Progenitor cell of endocrine pancreas (in vitro differentiated cells): ENCODE data around the gene TPX2. TPM values are rescaled to one million over a fixed set of nuclear protein-coding genes. Genes with fewer than 3 reads are reported as not detected.

Experiments
- DNase-seq: peaks from one replicate; pipeline ENCODE4 v3.0.0; 2021; ENCODE audit warnings: low spot score; ENCODE audit not compliant: unreplicated experiment
- H3K27ac Mint-ChIP-seq: 2 replicates; pipeline ENCODE4 v1.8.0; 2021; ENCODE audit warnings: mild to moderate bottlenecking, moderate library complexity, mixed read lengths
- H3K27me3 Mint-ChIP-seq: 2 replicates; pipeline ENCODE4 v1.8.0; 2021; ENCODE audit warnings: mixed read lengths
- H3K36me3 Mint-ChIP-seq: 2 replicates; pipeline ENCODE4 v1.8.0; 2022; ENCODE audit warnings: mixed read lengths; ENCODE audit not compliant: insufficient read depth
- H3K4me1 Mint-ChIP-seq: 2 replicates; pipeline ENCODE4 v1.8.0; 2021; ENCODE audit warnings: low read depth, mixed read lengths
- H3K4me3 Mint-ChIP-seq: 2 replicates; pipeline ENCODE4 v1.8.0; 2021; ENCODE audit warnings: low read depth, mild to moderate bottlenecking, moderate library complexity, mixed read lengths
- H3K9me3 Mint-ChIP-seq: 2 replicates; pipeline ENCODE4 v1.8.0; 2021; ENCODE audit warnings: low read depth, mixed read lengths
- total RNA-seq: library from RNA; stranded (reverse); gene quantifications from 2 replicates; pipeline ENCODE4 v1.2.1, GENCODE V29; 2021
- TF ChIP-seq, protein P1 (sequence below): fragments of 200-600 bp; sonication (generic); IDR thresholded peaks from one replicate; pipeline ENCODE4 v1.5.0; 2021; ENCODE audit warnings: antibody characterized with exemption, mild to moderate bottlenecking; ENCODE audit not compliant: unreplicated experiment

Gene TPX2
- total RNA-seq, 1 donor from 2014 or later = 77.0 TPM

DNA sequence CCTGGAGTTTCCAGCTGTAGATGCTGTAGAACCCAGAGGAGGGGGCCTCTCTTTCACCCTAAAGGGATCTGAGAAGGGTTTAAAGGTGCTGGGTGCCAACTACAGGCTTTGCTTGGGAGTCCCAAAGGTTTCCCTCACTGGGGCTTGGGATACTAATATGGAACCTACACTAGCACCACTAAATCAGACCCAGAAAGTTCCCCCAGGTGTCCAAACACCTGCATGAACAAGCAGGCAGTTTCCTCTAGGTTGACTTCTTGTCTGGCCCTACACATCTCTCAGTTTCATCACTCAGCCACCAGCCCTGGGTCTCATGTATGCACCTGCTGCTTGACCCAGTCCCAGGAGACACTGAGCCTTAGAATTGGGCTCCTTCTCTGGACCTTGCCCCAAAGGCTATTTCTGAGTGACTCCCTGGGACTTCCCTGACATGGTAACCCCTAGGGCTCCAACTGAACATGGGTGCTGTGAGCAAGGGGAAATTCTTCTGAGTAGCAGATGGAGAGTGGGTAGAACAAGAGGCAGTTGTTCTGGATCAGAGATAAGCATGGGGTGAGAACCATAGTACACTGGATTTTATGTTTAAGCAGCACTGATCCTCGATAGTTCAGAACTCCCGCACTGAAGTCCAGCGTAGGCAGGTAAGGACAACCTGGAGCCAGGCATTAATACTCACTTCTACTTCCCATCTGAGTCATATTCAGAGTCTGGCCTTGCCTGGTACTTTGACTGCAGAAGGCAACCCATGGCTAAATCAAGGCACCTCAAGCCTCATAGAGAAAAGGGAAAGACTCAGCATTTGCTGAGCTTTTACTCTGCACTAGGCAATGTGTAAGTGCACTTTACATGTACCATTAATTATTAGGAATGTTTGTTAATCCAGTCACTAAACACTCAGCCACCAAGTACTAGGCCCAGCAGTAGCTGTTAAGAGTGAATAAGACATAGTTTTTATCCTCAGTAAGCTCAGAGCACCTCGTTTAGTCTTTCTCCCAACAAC lies 33.2 kb upstream of the TPX2 start:
- H3K27me3 Mint-ChIP-seq = no peaks in the 10 kb centered on the region
- H3K4me1 Mint-ChIP-seq = peaks cover 55% of the 10 kb centered on the region
- no peak overlapping the region for H3K4me3 Mint-ChIP-seq
- no peak for DNase-seq
- H3K36me3 Mint-ChIP-seq = peaks cover 40% of the 10 kb centered on the region
- peak overlapping the region; percentile 100 for H3K27ac Mint-ChIP-seq
- H3K9me3 Mint-ChIP-seq = no peaks in the 10 kb centered on the region
- TF ChIP-seq, protein P1, sequence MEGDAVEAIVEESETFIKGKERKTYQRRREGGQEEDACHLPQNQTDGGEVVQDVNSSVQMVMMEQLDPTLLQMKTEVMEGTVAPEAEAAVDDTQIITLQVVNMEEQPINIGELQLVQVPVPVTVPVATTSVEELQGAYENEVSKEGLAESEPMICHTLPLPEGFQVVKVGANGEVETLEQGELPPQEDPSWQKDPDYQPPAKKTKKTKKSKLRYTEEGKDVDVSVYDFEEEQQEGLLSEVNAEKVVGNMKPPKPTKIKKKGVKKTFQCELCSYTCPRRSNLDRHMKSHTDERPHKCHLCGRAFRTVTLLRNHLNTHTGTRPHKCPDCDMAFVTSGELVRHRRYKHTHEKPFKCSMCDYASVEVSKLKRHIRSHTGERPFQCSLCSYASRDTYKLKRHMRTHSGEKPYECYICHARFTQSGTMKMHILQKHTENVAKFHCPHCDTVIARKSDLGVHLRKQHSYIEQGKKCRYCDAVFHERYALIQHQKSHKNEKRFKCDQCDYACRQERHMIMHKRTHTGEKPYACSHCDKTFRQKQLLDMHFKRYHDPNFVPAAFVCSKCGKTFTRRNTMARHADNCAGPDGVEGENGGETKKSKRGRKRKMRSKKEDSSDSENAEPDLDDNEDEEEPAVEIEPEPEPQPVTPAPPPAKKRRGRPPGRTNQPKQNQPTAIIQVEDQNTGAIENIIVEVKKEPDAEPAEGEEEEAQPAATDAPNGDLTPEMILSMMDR = no peak

DNA sequence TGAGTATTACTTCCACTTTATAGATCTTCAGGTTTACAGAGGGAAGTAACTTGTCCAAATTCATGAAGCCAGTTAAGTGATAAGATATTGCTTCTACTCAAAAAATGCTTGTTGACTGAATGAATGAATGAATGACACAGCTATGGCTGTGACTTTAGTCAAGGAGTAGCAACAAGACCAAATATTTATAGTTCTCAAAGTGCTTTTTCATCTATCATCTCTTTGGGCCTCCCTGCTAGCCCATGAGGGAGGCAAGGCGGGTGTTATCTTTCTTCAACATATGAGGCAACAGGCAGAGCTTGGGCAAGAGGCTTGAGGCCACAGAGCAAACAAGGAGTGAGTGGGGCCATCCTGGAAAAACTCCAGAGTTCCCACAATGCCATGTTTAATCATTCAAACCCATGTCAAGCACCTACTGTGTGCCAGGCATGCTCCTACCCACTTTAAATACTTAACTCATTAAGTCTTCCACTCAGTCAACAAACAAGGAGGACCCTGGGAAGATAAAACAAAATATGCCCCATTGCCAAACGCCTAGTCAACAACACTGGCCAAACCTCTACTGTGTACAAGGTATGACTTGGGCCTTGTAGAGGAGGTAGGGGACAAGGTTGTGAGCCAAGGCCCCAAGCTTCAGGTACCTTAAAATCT lies 32.4 kb upstream of the TPX2 start:
- no peak overlapping the region for H3K4me3 Mint-ChIP-seq
- peaks cover 62% of the 10 kb centered on the region for H3K4me1 Mint-ChIP-seq
- DNase-seq = no peak
- no peaks in the 10 kb centered on the region for H3K9me3 Mint-ChIP-seq
- no peaks in the 10 kb centered on the region for H3K27me3 Mint-ChIP-seq
- H3K27ac Mint-ChIP-seq = peak overlapping the region; percentile 100
- TF ChIP-seq, protein P1 = no peak
- peaks cover 36% of the 10 kb centered on the region for H3K36me3 Mint-ChIP-seq

DNA sequence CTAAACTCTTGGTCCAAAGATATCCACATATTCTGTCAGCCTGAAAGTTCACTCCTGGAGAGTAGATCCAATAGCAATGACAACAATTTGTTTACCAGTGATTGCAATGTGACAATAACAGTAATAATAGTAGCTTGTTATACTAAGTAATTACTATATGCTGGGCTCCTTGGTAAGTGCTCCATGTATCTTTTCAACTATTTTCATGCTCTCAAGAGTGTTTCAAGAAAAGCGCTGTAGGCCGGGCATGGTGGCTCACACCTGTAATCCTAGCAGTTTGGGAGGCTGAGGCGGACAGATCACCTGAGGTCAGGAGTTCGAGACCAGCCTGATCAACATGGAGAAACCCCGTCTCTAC lies 31.9 kb upstream of the TPX2 start:
- TF ChIP-seq, protein P1 = no peak
- Mint-ChIP-seq H3K27ac (peak overlapping the region; percentile 100), H3K36me3 (peaks cover 33% of the 10 kb centered on the region), H3K4me1 (peaks cover 63% of the 10 kb centered on the region), H3K4me3 (no peak overlapping the region), H3K27me3 (no peaks in the 10 kb centered on the region), H3K9me3 (no peaks in the 10 kb centered on the region)
- DNase-seq = no peak

DNA sequence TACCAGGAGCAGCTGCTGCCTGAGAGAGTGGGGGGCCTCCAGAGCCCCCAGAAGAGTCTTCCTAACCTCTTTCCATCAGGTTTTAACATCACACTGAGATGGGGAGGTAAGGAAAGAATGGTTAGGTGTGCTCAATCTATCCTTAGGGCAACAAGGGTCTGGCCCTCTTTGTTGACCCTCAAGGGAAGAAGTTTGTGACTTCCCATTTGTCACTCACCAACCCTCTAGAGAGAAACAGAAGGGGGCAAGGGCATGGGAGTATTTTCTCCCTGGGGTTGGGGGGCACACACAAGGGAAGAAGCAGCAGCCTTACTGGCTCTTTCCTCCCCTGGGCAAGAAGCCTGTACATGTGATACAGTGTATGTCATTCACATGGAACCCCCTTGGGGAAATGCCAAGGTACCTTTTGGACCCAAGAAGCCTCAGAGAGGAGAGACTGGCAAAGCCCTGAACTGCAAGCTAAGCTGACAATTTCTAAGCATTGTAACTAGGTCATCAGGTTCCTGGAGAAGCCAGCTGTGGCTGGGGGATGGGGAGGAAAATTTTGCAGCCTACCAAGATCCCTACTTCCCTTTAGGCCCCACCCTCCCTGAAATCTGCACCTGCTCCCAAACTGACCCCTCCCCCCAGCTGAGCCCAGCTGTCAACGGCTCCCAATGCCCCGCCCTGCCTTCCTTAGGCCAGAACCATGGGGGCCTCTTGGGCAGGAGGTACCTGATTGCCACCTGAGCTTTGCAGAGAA lies 30.9 kb upstream of the TPX2 start:
- no peak for DNase-seq
- Mint-ChIP-seq H3K9me3 (no peaks in the 10 kb centered on the region), H3K4me3 (no peak overlapping the region), H3K36me3 (peaks cover 39% of the 10 kb centered on the region), H3K27ac (peak overlapping the region; percentile 100), H3K4me1 (peaks cover 73% of the 10 kb centered on the region), H3K27me3 (no peaks in the 10 kb centered on the region)
- TF ChIP-seq, protein P1 = no peak
